SK-N-MC (cell line): ENCODE results near the gene GRB14.

ENCODE experiments used
- EZH2 ChIP-seq: fragments of 200-600 bp; sonication (generic); IDR thresholded peaks from one replicate; pipeline ENCODE4 v1.6.1; 2017; ENCODE audit warnings: antibody characterized with exemption
- POLR2AphosphoS5 ChIP-seq: IDR thresholded peaks from 2 replicates; pipeline ENCODE4 v1.6.1; 2012; ENCODE audit warnings: mild to moderate bottlenecking, low read depth, low read length, borderline replicate concordance

GRCh38 chr2:164512871-164513270 is 108.4 kb downstream of the GRB14 start:
- TF ChIP-seq EZH2 (no peak), POLR2AphosphoS5 (no peak)
